Panc1 (cell line): ENCODE measurements around the gene CPNE4.

Experiments used
- CTCF ChIP-seq: fragments of 450-650 bp; IDR thresholded peaks from 2 replicates; pipeline ENCODE4 v1.5.1; 2017; ENCODE audit warnings: mild to moderate bottlenecking
- POLR2AphosphoS5 ChIP-seq: IDR thresholded peaks from 2 replicates; pipeline ENCODE4 v1.6.1; 2012; ENCODE audit warnings: mild to moderate bottlenecking, low read depth, low read length, moderate library complexity
- REST ChIP-seq, 2 experiments: IDR thresholded peaks; 2 replicates each; pipeline ENCODE4 v1.6.1; 2011 to 2012; ENCODE audit warnings: low read depth in 2 of 2, control low read depth in 1 of 2, low read length in 1 of 2, mild to moderate bottlenecking in 1 of 2, moderate library complexity in 1 of 2; ENCODE audit not compliant: insufficient read depth in 1 of 2
- SIN3A ChIP-seq: IDR thresholded peaks from 2 replicates; pipeline ENCODE4 v1.6.1; 2012; ENCODE audit warnings: low read depth, mild to moderate bottlenecking, low read length, moderate library complexity, borderline replicate concordance; ENCODE audit not compliant: insufficient read depth

- TF ChIP-seq CTCF, result no peak
- no peak for TF ChIP-seq POLR2AphosphoS5
- no peak for TF ChIP-seq SIN3A
- TF ChIP-seq REST (IDR thresholded peaks at IDR 0.05; ENCODE audit: insufficient read depth in 1 of 2, low read depth in 2 of 2, low read length in 1 of 2), result no peak
Measured at GRCh38 chr3:131560795-131561194, 474.0 kb downstream of the CPNE4 start.
